Heart left ventricle (tissue), 13 donors: ENCODE results near the gene MYO5A.

Experiments
- POLR2A ChIP-seq, 2 donors: fragments of 450-650 bp; IDR thresholded peaks; one replicate each; pipeline ENCODE4 v1.6.1; 2017; ENCODE audit warnings: antibody characterized with exemption in 2 of 2, mild to moderate bottlenecking in 2 of 2, moderate library complexity in 2 of 2
- TF ChIP-seq, protein P1 (sequence below), 12 donors: fragments of 200-600 bp; sonication (generic) in 4 of 12; IDR thresholded peaks; one replicate each; pipeline versions ENCODE4 v1.5.0 to v1.8.0; 2018 to 2022; ENCODE audit warnings: antibody characterized with exemption in 12 of 12, mild to moderate bottlenecking in 5 of 12
- donor health status: ischemic (EF 13 %, LVEDD 7.1; RV severe dilation, severe dysfunction).
- donor health status: DM: no; HTN: yes; CAD: no.
- donor health status: DM: no; HTN: no; CAD: no.
- donor health status: ischemic (EF 25% LVEDD 6.9; RV normal size, moderate dysfunction).
- donor health status: ischemic (EF 25% LVEDD 5.7; RV mildly dilated, moderate dysfunction).
- donor health status: ischemic (EF 35%, LVEDD 5.7; RV mildly dilated, moderate dysfunction).
- donor health status: nonischemic (EF 11% LVEDD 7.7; RV severe dilation, severe dysfunction).
- donor health status: DM: yes; HTN: yes; CAD: no.
- donor health status: PGD.
- donor health status: ischemic (EF 29% LVEDD 5.4; RV normal size, mild dysfunction).
- donor health status: nonischemic (EF 23%, LVEDD 6.1; RV moderate dilation, normal function).

DNA sequence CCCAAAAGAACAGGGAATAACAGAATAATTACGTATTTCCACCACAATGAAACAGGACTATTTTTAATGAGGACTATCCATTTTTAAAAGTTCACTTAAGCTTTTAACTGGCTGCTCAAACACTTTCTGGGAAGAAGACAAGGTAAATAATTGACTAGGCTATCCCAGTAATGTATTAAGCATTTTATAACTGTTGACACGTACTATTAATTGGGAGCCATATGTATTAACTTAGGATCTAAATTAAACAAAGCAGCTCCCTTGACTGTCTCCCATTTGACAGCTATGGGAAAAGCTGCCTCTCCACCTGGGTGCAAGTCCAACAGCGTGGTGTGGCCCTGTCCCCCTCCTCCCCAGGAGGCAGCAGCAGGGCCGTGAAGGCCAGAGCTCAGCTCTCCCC lies 269.2 kb downstream of the MYO5A start:
- TF ChIP-seq, protein P1, sequence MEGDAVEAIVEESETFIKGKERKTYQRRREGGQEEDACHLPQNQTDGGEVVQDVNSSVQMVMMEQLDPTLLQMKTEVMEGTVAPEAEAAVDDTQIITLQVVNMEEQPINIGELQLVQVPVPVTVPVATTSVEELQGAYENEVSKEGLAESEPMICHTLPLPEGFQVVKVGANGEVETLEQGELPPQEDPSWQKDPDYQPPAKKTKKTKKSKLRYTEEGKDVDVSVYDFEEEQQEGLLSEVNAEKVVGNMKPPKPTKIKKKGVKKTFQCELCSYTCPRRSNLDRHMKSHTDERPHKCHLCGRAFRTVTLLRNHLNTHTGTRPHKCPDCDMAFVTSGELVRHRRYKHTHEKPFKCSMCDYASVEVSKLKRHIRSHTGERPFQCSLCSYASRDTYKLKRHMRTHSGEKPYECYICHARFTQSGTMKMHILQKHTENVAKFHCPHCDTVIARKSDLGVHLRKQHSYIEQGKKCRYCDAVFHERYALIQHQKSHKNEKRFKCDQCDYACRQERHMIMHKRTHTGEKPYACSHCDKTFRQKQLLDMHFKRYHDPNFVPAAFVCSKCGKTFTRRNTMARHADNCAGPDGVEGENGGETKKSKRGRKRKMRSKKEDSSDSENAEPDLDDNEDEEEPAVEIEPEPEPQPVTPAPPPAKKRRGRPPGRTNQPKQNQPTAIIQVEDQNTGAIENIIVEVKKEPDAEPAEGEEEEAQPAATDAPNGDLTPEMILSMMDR (IDR thresholded peaks at IDR 0.05): no peak
- no peak for TF ChIP-seq POLR2A (IDR thresholded peaks at IDR 0.05)
